ENCODE results near the gene MYCBP. TPM values are rescaled to one million over a fixed set of nuclear protein-coding genes. Genes with fewer than 3 reads are reported as not detected.
A peak's percentile ranks its signal among the peaks of the same experiment; 100 is the strongest.

Gene MYCBP
- total RNA-seq, 1 donor from 2014 or later = 6.1 TPM

DNA sequence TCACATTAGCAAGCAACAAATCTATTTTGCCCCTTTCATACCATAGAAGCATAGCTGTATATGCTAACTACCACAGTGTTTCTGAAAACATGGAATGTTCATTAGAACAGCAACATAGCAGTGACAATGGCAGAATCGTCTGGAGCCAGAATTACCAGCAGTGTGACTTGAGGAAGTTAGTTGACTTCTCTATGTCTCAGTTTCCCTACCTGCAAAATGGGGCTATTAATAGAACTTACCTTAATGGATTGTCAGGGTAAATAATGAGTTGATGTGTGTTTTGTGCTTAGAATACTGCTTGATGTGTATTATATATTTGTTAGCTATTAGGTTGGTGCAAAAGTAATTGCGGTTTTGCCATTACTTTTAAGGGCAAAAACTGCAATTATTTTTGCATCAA is 23.0 kb upstream of the MYCBP start:
- Mint-ChIP-seq H3K27ac (ENCODE audit: unreplicated experiment) (no peak overlapping the region), H3K9me3 (ENCODE audit: low read depth) (no peaks in the 10 kb centered on the region), H3K4me1 (ENCODE audit: low read depth) (no peaks in the 10 kb centered on the region), H3K27me3 (ENCODE audit: low read depth) (no peaks in the 10 kb centered on the region), H3K4me3 (ENCODE audit: unreplicated experiment) (no peak overlapping the region), H3K36me3 (ENCODE audit: low read depth) (no peaks in the 10 kb centered on the region)
- DNase-seq (ENCODE audit: low spot score) = no peak
- TF ChIP-seq, protein P1, sequence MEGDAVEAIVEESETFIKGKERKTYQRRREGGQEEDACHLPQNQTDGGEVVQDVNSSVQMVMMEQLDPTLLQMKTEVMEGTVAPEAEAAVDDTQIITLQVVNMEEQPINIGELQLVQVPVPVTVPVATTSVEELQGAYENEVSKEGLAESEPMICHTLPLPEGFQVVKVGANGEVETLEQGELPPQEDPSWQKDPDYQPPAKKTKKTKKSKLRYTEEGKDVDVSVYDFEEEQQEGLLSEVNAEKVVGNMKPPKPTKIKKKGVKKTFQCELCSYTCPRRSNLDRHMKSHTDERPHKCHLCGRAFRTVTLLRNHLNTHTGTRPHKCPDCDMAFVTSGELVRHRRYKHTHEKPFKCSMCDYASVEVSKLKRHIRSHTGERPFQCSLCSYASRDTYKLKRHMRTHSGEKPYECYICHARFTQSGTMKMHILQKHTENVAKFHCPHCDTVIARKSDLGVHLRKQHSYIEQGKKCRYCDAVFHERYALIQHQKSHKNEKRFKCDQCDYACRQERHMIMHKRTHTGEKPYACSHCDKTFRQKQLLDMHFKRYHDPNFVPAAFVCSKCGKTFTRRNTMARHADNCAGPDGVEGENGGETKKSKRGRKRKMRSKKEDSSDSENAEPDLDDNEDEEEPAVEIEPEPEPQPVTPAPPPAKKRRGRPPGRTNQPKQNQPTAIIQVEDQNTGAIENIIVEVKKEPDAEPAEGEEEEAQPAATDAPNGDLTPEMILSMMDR (IDR thresholded peaks at IDR 0.05) = no peak

DNA sequence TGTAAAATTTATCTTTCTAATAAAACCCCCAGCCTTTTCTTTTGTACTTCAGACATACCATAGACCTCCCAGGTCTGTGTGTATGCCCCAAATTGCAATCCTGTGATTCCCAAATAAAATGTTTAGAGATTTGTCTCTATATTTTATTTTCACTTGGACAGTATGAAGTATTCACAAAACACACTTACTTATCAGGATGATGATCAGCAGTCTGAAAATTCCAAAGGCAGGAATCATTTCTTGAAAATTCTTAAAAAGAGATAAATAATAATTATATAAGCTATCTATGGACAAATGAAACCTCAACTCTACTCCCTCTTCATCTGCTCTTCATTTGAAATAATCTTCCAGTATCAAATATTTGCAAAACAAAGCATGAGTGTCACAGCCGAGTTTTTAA is 19.8 kb upstream of the MYCBP start:
- TF ChIP-seq, protein P1 (IDR thresholded peaks at IDR 0.05) = no peak
- no peak for DNase-seq (ENCODE audit: low spot score)
- H3K27ac Mint-ChIP-seq (ENCODE audit: unreplicated experiment) = no peak overlapping the region
- no peak overlapping the region for H3K4me3 Mint-ChIP-seq (ENCODE audit: unreplicated experiment)
- H3K36me3 Mint-ChIP-seq (ENCODE audit: low read depth) = peaks cover 4% of the 10 kb centered on the region
- H3K27me3 Mint-ChIP-seq (ENCODE audit: low read depth) = no peaks in the 10 kb centered on the region
- no peaks in the 10 kb centered on the region for H3K9me3 Mint-ChIP-seq (ENCODE audit: low read depth)
- H3K4me1 Mint-ChIP-seq (ENCODE audit: low read depth) = no peaks in the 10 kb centered on the region

DNA sequence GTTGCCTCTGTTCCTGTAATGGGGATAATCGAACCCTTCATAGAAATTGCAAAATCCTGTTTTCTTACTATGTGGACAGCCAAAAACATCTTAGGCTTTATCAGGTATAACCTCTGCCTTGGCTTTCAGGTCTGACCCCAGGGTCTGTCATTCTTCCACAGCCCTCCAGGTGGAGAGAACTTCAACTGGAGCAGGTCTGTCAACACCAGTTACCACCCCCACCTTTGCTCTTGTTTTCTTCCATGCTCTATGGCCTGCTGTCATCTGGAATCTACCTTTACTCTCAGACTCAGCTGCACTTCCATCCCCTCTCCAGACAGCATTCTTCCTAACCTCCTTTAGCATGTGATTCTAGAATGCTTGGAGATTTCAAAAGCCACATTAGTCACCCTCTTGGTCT is 18.6 kb upstream of the MYCBP start:
- TF ChIP-seq, protein P1 (IDR thresholded peaks at IDR 0.05) = peak; percentile 23
- no peaks in the 10 kb centered on the region for H3K9me3 Mint-ChIP-seq (ENCODE audit: low read depth)
- H3K36me3 Mint-ChIP-seq (ENCODE audit: low read depth) = peaks cover 4% of the 10 kb centered on the region
- no peak overlapping the region for H3K27ac Mint-ChIP-seq (ENCODE audit: unreplicated experiment)
- DNase-seq (ENCODE audit: low spot score) = no peak
- H3K4me1 Mint-ChIP-seq (ENCODE audit: low read depth) = no peaks in the 10 kb centered on the region
- no peak overlapping the region for H3K4me3 Mint-ChIP-seq (ENCODE audit: unreplicated experiment)
- H3K27me3 Mint-ChIP-seq (ENCODE audit: low read depth) = no peaks in the 10 kb centered on the region

DNA sequence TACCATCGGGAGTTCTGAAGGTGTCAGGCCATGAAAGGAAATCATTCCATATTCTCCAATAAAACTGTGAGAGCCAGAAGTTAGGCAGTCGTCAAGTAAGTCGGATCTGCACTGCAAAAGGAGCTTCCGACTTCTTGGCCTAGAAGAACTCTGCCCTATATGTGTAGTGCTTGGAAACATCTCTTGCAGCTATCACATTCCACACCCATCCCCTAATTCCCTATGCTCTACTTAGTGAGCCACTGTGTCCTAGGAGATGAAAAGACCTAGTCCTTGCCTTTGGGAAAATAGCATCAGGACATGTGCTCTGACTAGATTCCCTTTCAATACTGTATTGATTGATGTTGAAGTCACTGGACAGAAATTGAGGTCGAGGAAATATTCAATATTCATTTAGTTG is 16.4 kb upstream of the MYCBP start:
- Mint-ChIP-seq H3K27ac (ENCODE audit: unreplicated experiment) (no peak overlapping the region), H3K4me3 (ENCODE audit: unreplicated experiment) (no peak overlapping the region), H3K36me3 (ENCODE audit: low read depth) (peaks cover 4% of the 10 kb centered on the region), H3K27me3 (ENCODE audit: low read depth) (no peaks in the 10 kb centered on the region), H3K9me3 (ENCODE audit: low read depth) (no peaks in the 10 kb centered on the region), H3K4me1 (ENCODE audit: low read depth) (no peaks in the 10 kb centered on the region)
- DNase-seq (ENCODE audit: low spot score) = no peak
- TF ChIP-seq, protein P1 (IDR thresholded peaks at IDR 0.05) = no peak

DNA sequence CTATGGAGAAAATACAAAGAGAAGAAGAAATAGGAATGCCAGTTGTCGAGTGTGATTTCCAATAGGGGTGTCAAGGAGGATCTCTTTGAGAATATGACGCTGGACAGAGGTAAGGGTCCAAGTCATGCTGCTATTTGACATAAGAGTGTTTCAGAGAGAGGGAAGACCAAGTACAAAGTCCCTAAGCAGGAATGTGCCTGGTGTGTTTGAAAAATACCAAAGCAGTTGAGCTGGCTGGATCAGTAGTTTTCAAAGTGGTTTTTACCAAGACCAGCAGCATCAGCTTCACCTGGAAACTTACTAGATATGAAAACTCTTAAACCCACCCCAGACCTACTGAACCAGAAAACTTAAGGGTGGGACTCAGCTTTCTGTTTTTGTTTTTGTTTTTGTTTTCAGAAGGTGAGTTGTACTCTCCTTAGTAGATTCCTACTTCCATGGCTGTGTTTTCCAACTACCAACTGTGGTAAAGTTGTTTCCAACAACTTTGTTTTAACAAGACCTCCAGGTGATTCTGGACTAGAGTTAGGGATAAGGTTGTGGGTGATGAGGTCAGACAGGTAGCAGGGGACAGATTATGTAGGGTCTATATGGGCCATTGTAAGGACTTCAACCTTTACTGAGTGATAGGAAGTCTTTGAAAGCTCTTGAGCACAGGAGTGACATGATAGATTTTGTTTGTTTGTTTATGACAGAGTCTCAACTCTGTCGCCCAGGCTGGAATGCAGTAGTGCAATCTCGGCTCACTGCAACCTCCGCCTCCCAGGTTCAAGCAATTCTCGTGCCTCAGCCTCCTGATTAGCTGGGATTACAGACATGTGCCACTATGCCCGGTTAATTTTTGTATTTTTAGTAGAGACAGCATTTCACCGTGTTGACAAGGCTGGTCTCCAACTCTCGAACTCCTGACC is 15.5 kb upstream of the MYCBP start:
- Mint-ChIP-seq H3K9me3 (ENCODE audit: low read depth) (no peaks in the 10 kb centered on the region), H3K27me3 (ENCODE audit: low read depth) (no peaks in the 10 kb centered on the region), H3K36me3 (ENCODE audit: low read depth) (peaks cover 4% of the 10 kb centered on the region), H3K4me1 (ENCODE audit: low read depth) (no peaks in the 10 kb centered on the region), H3K27ac (ENCODE audit: unreplicated experiment) (no peak overlapping the region), H3K4me3 (ENCODE audit: unreplicated experiment) (no peak overlapping the region)
- TF ChIP-seq, protein P1 (IDR thresholded peaks at IDR 0.05) = no peak
- DNase-seq (ENCODE audit: low spot score) = no peak

All from chondrocyte (in vitro differentiated cells).